Stimulated activated naive B cell treated with anti-CD40 and anti-IgM and Interleukin-4, amounts not matched to agents 10 μg/mL and 1 μg/mL and 100 μg/mL, for 72 hours (primary cell): ENCODE results near the gene RAVER1.
A peak's percentile ranks its signal among the peaks of the same experiment; 100 is the strongest.

Experiments used
- ATAC-seq, 2 donors: fragments of 150-1000 bp; cut with Tn5 transposase; replicated peaks; 2 replicates each; pipeline ENCODE4 v1.10.0; 2021; ENCODE audit warnings: moderate library complexity in 1 of 2
- DNase-seq: peaks from one replicate; pipeline ENCODE4 v3.0.0; 2021
- H3K27ac Mint-ChIP-seq: one replicate; pipeline ENCODE4 v1.8.0; 2022; ENCODE audit warnings: mild to moderate bottlenecking, mixed read lengths
- H3K27me3 Mint-ChIP-seq, 2 donors: one replicate each; pipeline ENCODE4 v1.8.0; 2022; ENCODE audit warnings: mixed read lengths in 2 of 2
- H3K36me3 Mint-ChIP-seq, 2 donors: one replicate each; pipeline ENCODE4 v1.8.0; 2022; ENCODE audit warnings: mixed read lengths in 2 of 2, mild to moderate bottlenecking in 1 of 2
- H3K4me1 Mint-ChIP-seq, 2 donors: one replicate each; pipeline ENCODE4 v1.8.0; 2022; ENCODE audit warnings: mixed read lengths in 2 of 2, mild to moderate bottlenecking in 1 of 2
- H3K4me3 Mint-ChIP-seq, 2 donors: one replicate each; pipeline ENCODE4 v1.8.0; 2022; ENCODE audit warnings: mild to moderate bottlenecking in 2 of 2, mixed read lengths in 2 of 2, moderate library complexity in 1 of 2
- H3K9me3 Mint-ChIP-seq, 2 donors: one replicate each; pipeline ENCODE4 v1.8.0; 2022; ENCODE audit warnings: mixed read lengths in 2 of 2, mild to moderate bottlenecking in 1 of 2

The RAVER1 gene

DNA sequence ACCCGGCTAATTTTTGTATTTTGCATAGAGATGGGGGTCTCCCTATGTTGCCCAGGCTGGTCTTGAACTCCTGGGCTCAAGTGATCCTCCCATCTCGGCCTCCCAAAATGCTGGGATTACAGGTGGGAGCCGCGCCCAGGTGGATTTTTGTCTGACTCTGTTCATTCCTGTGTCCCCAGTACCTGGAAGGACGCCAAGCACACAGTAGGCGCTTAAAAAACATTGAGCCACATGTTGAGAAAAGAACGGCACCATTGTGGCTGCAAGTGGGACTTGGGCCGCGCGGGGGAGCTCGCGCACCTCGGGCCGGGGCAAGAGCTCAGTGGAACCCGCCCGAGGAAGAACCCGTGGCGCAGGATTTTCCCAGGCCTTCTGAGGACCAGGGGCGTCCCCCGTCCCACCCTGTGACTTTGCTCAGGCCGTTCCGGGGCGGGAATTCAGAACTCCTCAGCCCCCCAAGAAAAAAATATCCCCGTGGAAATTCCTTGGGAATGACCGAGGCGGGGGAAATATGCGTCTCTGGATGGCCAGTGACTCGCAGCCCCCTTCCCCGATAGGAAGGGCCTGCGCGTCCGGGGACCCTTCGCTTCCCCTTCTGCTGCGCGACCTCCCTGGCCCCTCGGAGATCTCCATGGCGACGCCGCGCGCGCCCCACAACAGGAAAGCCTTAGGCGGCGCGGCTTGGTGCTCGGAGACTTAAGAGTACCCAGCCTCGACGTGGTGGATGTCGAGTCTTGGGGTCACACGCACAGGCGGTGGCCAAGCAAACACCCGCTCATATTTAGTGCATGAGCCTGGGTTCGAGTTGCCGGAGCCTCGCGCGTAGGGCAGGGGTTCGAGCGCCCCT lies 63.8 kb downstream of the RAVER1 start:
- H3K4me1 Mint-ChIP-seq, result peaks cover 22 to 39% of the 10 kb centered on the region in 2 donors
- peak overlapping the region; percentile 94 to 97 for H3K4me3 Mint-ChIP-seq
- peak overlapping the region; percentile 99 for H3K27ac Mint-ChIP-seq
- no peaks in the 10 kb centered on the region for H3K27me3 Mint-ChIP-seq
- H3K36me3 Mint-ChIP-seq, result peaks cover 17 to 28% of the 10 kb centered on the region in 2 donors
- ATAC-seq (peak; percentile 67 to 71), DNase-seq (peak; percentile 86)
- no peaks in the 10 kb centered on the region for H3K9me3 Mint-ChIP-seq

DNA sequence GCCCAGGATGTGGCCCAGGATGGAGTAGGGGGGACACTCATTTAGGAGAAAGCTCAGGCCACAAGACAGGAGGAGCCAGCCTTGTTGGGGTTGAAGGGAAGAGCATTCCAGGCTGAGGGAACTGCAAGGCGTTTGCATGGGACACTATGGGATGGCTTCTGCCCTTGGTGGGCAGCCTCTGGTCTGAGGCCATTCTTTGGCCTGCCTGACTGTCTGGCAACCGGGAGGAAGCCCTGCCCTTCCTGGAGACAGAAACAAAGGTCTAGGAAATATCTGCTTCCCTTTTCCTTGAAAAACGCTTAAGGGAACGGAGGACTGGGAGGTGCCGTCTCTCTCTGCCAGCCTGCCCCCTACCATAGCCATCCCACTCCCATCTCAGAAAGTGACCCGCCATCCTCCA lies 65.3 kb downstream of the RAVER1 start:
- Mint-ChIP-seq H3K27me3 (no peaks in the 10 kb centered on the region), H3K4me1 (peaks cover 19 to 28% of the 10 kb centered on the region in 2 donors), H3K36me3 (peaks cover 13 to 20% of the 10 kb centered on the region in 2 donors), H3K4me3 (no peak overlapping the region), H3K9me3 (no peaks in the 10 kb centered on the region), H3K27ac (no peak overlapping the region)
- ATAC-seq (no peak), DNase-seq (no peak)

DNA sequence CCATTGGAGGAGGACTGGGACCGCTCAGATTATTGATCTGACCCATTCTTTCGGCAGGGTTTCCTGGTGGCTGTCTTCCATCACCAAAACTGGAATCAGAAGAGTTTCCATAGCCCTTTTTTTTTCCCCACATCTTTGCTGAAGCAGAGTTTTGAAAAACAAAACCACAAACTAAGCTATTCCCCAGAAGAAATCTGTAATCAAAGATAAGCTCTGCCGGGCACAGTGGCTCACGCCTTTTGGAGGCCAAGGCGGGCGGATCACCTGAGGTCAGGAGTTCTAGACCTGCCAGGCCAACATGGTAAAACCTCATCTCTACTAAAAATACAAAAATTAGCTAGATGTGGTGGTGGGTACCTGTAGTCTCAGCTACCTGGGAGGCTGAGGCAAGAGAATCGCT lies 66.6 kb downstream of the RAVER1 start:
- peaks cover 13 to 19% of the 10 kb centered on the region in 2 donors for H3K4me1 Mint-ChIP-seq
- no peaks in the 10 kb centered on the region for H3K9me3 Mint-ChIP-seq
- H3K36me3 Mint-ChIP-seq, result peaks cover 5 to 8% of the 10 kb centered on the region in 2 donors
- DNase-seq, result no peak
- H3K27ac Mint-ChIP-seq, result no peak overlapping the region
- ATAC-seq, result no peak
- H3K27me3 Mint-ChIP-seq, result no peaks in the 10 kb centered on the region
- H3K4me3 Mint-ChIP-seq, result no peak overlapping the region
